Mesendoderm (in vitro differentiated cells): ENCODE data around the gene SLC2A10.

Experiments
- DNase-seq: peaks from one replicate; pipeline ENCODE4 v3.0.0; 2013
- H2AK5ac ChIP-seq: 2 replicates; pipeline ENCODE4 v1.6.1; 2013; ENCODE audit warnings: low read length, inconsistent platforms
- H2BK120ac ChIP-seq: 2 replicates; pipeline ENCODE4 v1.6.1; 2013; ENCODE audit warnings: low read depth, mild to moderate bottlenecking, low read length, moderate library complexity, mixed read lengths
- H2BK15ac ChIP-seq: replicated peaks from 2 replicates; pipeline ENCODE4 v1.6.1; 2013; ENCODE audit warnings: low read depth, mild to moderate bottlenecking, moderate library complexity
- H2BK5ac ChIP-seq: 2 replicates; pipeline ENCODE4 v1.6.1; 2013; ENCODE audit warnings: low read length, inconsistent platforms
- H3K18ac ChIP-seq: 2 replicates; pipeline ENCODE4 v1.6.1; 2013; ENCODE audit warnings: mild to moderate bottlenecking, low read length, mixed read lengths
- H3K23ac ChIP-seq: one replicate; pipeline ENCODE4 v1.6.1; 2013; ENCODE audit warnings: low read length
- H3K27ac ChIP-seq: 2 replicates; pipeline ENCODE4 v1.5.1; 2013; ENCODE audit warnings: low read depth, mild to moderate bottlenecking, inconsistent platforms, low read length, moderate library complexity
- H3K27me3 ChIP-seq: 2 replicates; pipeline ENCODE4 v1.6.1; 2013; ENCODE audit warnings: low read length, control low read depth, mild to moderate bottlenecking, inconsistent platforms; ENCODE audit not compliant: insufficient read depth, poor library complexity
- H3K36me3 ChIP-seq: 2 replicates; pipeline ENCODE4 v1.6.1; 2013; ENCODE audit warnings: low read length, inconsistent platforms; ENCODE audit not compliant: control insufficient read depth, insufficient read depth
- H3K4ac ChIP-seq: one replicate; pipeline ENCODE4 v1.6.1; 2013; ENCODE audit warnings: low read depth, mild to moderate bottlenecking, low read length, moderate library complexity
- H3K4me1 ChIP-seq: 2 replicates; pipeline ENCODE4 v1.6.1; 2013; ENCODE audit warnings: low read depth, low read length, inconsistent platforms; ENCODE audit not compliant: control insufficient read depth
- H3K4me2 ChIP-seq: 2 replicates; pipeline ENCODE4 v1.6.1; 2013; ENCODE audit warnings: low read length
- H3K4me3 ChIP-seq: 2 replicates; pipeline ENCODE4 v1.5.1; 2013; ENCODE audit warnings: mild to moderate bottlenecking, low read length
- H3K56ac ChIP-seq: one replicate; pipeline ENCODE4 v1.6.1; 2013; ENCODE audit warnings: low read length
- H3K79me1 ChIP-seq: 2 replicates; pipeline ENCODE4 v1.6.1; 2013; ENCODE audit warnings: low read length, inconsistent platforms
- H3K79me2 ChIP-seq: 2 replicates; pipeline ENCODE4 v1.6.1; 2013; ENCODE audit warnings: mild to moderate bottlenecking, low read length; ENCODE audit not compliant: control insufficient read depth, insufficient read depth
- H3K9ac ChIP-seq: 2 replicates; pipeline ENCODE4 v1.6.1; 2013; ENCODE audit warnings: low read length, inconsistent platforms
- H4K5ac ChIP-seq: one replicate; pipeline ENCODE4 v1.6.1; 2013; ENCODE audit warnings: low read length
- H4K8ac ChIP-seq: one replicate; pipeline ENCODE4 v1.6.1; 2013; ENCODE audit warnings: low read depth, mild to moderate bottlenecking, control low read depth, low read length, moderate library complexity
- WGBS: extraction: QIAGEN DNeasy Blood & Tissue Kit; methylation state at CpG from one replicate; pipeline ENCODE4 v1.1.7; 2013; ENCODE audit warnings: low lambda C conversion rate, missing lambda C conversion rate; ENCODE audit not compliant: insufficient coverage; ENCODE audit errors: extremely low coverage; 5-methylcytosine and 5-hydroxymethylcytosine counted together

SLC2A10 gene

DNA sequence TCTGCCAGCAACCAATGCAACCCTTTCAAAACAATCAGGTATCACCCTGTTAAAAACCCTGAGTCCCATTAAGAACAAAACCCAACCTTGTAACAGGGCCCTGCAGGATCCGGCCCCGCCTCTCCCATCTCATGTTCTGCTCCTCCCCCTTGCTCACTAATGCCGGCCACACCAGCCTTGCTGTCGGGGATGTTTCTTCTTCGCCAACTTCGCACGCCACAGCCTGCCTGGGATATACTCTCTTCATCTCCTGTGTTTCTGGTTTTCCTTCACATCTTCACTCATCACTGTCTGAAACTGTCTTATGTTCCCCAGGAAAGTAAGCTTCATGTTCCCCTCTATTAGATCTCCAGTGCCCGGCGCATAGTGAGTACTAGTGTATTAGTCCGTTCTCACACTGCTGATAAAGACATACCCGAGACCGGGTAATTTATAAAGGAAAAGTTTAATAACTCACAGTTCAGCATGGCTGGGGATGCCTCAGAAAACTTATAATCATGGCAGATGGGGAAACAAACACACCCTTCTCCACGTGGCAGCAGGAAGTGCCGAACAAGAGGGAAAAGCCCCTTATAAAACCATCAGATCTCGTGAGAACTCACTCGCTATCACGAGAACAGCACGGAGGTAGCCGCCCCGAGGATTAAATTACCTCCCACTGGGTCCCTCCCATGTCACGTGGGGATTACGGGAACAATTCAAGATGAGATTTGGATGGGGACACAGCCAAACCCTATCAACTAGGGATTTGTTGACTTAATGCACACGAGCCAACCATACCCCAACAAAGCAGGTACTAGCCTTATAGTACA lies 25.3 kb upstream of the SLC2A10 start:
- DNase-seq = peak; percentile 93
- peak overlapping the region; percentile 33 for H3K27ac ChIP-seq
- H2BK15ac ChIP-seq = no peak overlapping the region
- H3K4ac ChIP-seq = no peak overlapping the region
- H3K79me1 ChIP-seq = peaks cover 30% of the 10 kb centered on the region
- peaks cover 9% of the 10 kb centered on the region for H3K4me1 ChIP-seq
- peak overlapping the region; percentile 94 for H2AK5ac ChIP-seq
- H2BK5ac ChIP-seq = peak overlapping the region; percentile 81
- H3K9ac ChIP-seq = peak overlapping the region; percentile 88
- no peak overlapping the region for H4K8ac ChIP-seq
- peaks cover 30% of the 10 kb centered on the region for H3K79me2 ChIP-seq
- peak overlapping the region; percentile 87 for H3K4me3 ChIP-seq
- no peak overlapping the region for H3K23ac ChIP-seq
- peak overlapping the region; percentile 94 for H3K56ac ChIP-seq
- H3K36me3 ChIP-seq = peaks cover 2% of the 10 kb centered on the region
- no peaks in the 10 kb centered on the region for H3K27me3 ChIP-seq
- no peak overlapping the region for H2BK120ac ChIP-seq
- H3K4me2 ChIP-seq = peak overlapping the region; percentile 99
- H3K18ac ChIP-seq = no peak overlapping the region
- WGBS = no CpG with 5 or more reads among the region's 23 CpGs
- peak overlapping the region; percentile 88 for H4K5ac ChIP-seq

DNA sequence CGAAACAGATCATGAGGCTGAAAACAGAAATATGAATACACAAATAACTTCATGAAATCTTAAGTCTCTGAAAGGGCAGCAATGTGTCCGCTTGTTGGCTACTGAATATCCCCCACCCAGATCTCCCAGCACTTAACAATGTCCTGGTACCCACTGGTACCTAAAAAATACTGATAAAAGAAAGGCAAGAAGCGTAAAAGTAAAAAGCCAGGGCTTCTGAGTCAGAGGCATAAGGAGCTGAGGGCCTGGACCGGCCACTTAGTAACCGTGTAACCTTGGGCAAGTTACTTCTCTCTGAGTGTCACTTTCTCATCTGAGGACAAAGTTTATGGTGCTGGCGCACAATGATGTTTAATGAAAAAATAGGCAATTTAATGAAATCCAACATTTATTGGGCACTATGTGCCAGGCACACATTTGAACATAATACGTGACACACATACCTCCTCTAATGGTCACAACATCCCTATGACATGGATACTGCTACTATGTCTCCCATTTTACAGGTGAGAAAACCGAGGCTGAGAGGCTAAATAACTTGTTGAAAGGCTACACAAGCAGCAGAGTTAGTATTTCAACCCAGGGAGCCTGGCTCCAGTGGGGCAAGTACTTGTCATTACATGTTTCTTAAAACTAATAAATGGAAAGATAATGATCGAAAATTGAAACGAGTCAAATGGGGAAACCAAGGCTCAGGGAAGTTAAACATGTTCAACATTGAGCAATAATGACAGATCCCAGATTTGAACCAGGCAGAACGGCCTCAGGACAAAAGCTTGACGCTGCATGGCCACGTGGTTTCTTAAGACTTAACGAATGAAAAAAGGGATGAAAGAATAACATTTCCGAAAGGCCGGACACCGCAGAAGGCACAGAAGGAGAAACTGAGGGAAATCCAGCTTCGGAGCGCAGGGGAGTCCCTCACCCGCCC lies 21.0 kb upstream of the SLC2A10 start:
- peak; percentile 60 for DNase-seq
- Histone ChIP-seq H3K4me3 (peak overlapping the region; percentile 98), H3K4ac (no peak overlapping the region), H3K27me3 (no peaks in the 10 kb centered on the region), H3K4me1 (peaks cover 6% of the 10 kb centered on the region), H3K18ac (peak overlapping the region; percentile 94), H3K56ac (peak overlapping the region; percentile 97), H3K79me1 (peaks cover 14% of the 10 kb centered on the region), H2BK15ac (no peak overlapping the region), H2BK5ac (no peak overlapping the region), H3K27ac (peak overlapping the region; percentile 100), H4K5ac (peak overlapping the region; percentile 24), H3K9ac (peak overlapping the region; percentile 96), H3K23ac (no peak overlapping the region), H3K36me3 (no peaks in the 10 kb centered on the region), H2BK120ac (no peak overlapping the region), H2AK5ac (peak overlapping the region; percentile 56), H3K79me2 (peaks cover 26% of the 10 kb centered on the region), H4K8ac (no peak overlapping the region), H3K4me2 (peak overlapping the region; percentile 96)
- no CpG with 5 or more reads among the region's 20 CpGs for WGBS

DNA sequence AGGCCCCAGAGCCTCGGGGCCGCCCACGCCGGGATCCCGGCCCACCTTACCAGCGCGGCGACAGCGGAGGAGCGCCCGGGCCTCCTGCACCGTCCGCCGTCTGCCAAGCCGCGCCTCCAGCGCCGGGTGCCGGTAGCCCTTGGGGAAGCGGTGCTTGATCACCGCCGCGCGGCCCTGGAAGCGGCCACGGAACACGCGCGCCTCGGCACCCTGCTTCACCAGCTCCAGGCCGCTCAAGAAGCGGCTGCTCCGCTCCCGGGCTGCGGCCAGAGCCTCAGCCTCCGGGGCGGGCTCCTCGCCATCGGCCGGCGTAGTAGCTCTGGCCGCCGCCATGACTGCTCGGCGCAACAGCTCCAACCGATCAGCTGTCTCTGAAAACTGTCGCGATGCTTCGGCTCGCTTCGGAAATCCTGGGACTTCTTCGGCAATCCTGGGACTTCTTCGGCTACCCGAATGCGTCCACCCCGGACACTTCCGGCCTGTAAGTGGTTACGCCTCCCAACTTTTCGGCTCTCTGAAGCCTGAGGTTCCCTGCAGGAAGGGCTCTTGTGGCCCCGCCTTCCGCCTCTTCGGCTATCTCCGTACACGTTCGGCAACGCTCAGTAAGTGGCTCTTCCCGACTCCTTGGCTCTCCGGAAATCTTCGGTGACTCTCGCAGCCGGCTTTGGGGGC lies 20.2 kb upstream of the SLC2A10 start, which contains the start of gene TP53RK:
Gene TP53RK, minus strand, starts transcription at position 363 of the 672 bp plus-strand sequence. Its CDS starts 30 bp downstream, at position 333.
- Histone ChIP-seq H3K4me1 (peaks cover 4% of the 10 kb centered on the region), H3K56ac (peak within 1 kb of the TSS; percentile 97), H2BK5ac (peak within 1 kb of the TSS; percentile 89), H3K18ac (peak within 1 kb of the TSS; percentile 94), H3K4ac (peak within 1 kb of the TSS; percentile 71), H3K4me2 (peak within 1 kb of the TSS; percentile 96), H2AK5ac (peak within 1 kb of the TSS; percentile 56), H3K27ac (peak within 1 kb of the TSS; percentile 100), H2BK120ac (no peak within 1 kb of the TSS), H3K79me1 (peaks cover 11% of the 10 kb centered on the region), H4K5ac (peak within 1 kb of the TSS; percentile 93), H3K4me3 (peak within 1 kb of the TSS; percentile 98), H3K23ac (peak within 1 kb of the TSS; percentile 68), H3K27me3 (no peaks in the 10 kb centered on the region), H2BK15ac (no peak within 1 kb of the TSS), H3K36me3 (no peaks in the 10 kb centered on the region), H3K9ac (peak within 1 kb of the TSS; percentile 96), H4K8ac (no peak within 1 kb of the TSS), H3K79me2 (peaks cover 24% of the 10 kb centered on the region)
- WGBS = no CpG with 5 or more reads among the region's 71 CpGs
- peak; percentile 100 for DNase-seq

DNA sequence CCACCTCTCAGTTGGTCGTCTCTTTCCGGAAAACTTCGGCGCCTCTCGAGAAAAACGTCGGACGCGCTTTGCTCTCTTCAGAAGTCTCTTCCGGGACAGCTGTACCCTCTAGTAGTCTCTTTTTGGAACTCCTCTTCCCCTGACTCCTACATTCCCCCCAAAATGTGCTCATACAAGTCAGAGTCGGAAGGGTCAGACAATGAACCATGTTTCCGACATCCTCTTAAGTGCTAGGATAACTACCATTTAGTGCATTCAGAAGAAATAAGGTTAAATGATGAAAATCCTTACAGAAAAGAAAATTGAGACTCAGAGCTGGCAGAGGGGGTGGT lies 19.7 kb upstream of the SLC2A10 start:
- no peaks in the 10 kb centered on the region for H3K36me3 ChIP-seq
- H2AK5ac ChIP-seq = no peak overlapping the region
- H3K18ac ChIP-seq = no peak overlapping the region
- peak overlapping the region; percentile 94 for H3K9ac ChIP-seq
- peak overlapping the region; percentile 63 for H3K27ac ChIP-seq
- H2BK120ac ChIP-seq = no peak overlapping the region
- peaks cover 4% of the 10 kb centered on the region for H3K4me1 ChIP-seq
- peak overlapping the region; percentile 81 for H3K4me2 ChIP-seq
- peaks cover 10% of the 10 kb centered on the region for H3K79me1 ChIP-seq
- peaks cover 24% of the 10 kb centered on the region for H3K79me2 ChIP-seq
- no peak overlapping the region for H2BK15ac ChIP-seq
- H3K4me3 ChIP-seq = peak overlapping the region; percentile 49
- no CpG with 5 or more reads among the region's 12 CpGs for WGBS
- no peak for DNase-seq
- peak overlapping the region; percentile 93 for H4K5ac ChIP-seq
- no peaks in the 10 kb centered on the region for H3K27me3 ChIP-seq
- H3K23ac ChIP-seq = no peak overlapping the region
- no peak overlapping the region for H2BK5ac ChIP-seq
- no peak overlapping the region for H4K8ac ChIP-seq
- H3K56ac ChIP-seq = peak overlapping the region; percentile 89
- no peak overlapping the region for H3K4ac ChIP-seq

GRCh38 chr20:46690219-46691106 lies 19.0 kb upstream of the SLC2A10 start:
- H3K36me3 ChIP-seq = no peaks in the 10 kb centered on the region
- no peak overlapping the region for H2BK120ac ChIP-seq
- peaks cover 9% of the 10 kb centered on the region for H3K79me1 ChIP-seq
- no peak overlapping the region for H4K8ac ChIP-seq
- no peak overlapping the region for H2BK15ac ChIP-seq
- 100% methylated on average over 3 of the region's 13 CpGs for WGBS
- peak overlapping the region; percentile 47 for H3K9ac ChIP-seq
- H3K56ac ChIP-seq = peak overlapping the region; percentile 45
- no peak overlapping the region for H3K27ac ChIP-seq
- H3K27me3 ChIP-seq = no peaks in the 10 kb centered on the region
- no peak overlapping the region for H3K4ac ChIP-seq
- no peak overlapping the region for H3K23ac ChIP-seq
- peaks cover 24% of the 10 kb centered on the region for H3K79me2 ChIP-seq
- no peak overlapping the region for H3K18ac ChIP-seq
- no peak overlapping the region for H3K4me3 ChIP-seq
- H2BK5ac ChIP-seq = no peak overlapping the region
- DNase-seq = no peak
- H2AK5ac ChIP-seq = no peak overlapping the region
- H4K5ac ChIP-seq = no peak overlapping the region
- H3K4me1 ChIP-seq = peaks cover 4% of the 10 kb centered on the region
- no peak overlapping the region for H3K4me2 ChIP-seq
